PFSK-1 (cell line): ENCODE measurements around the gene DCK.

Experiments used
- FOXP2 ChIP-seq: optimal IDR thresholded peaks from 2 replicates; pipeline ENCODE3; 2011; ENCODE audit warnings: borderline replicate concordance, control low read depth, inconsistent platforms; ENCODE audit not compliant: insufficient read depth; ENCODE audit errors: extremely low read length, extremely low read depth
- POLR2AphosphoS5 ChIP-seq: IDR thresholded peaks from 2 replicates; pipeline ENCODE4 v1.6.1; 2012; ENCODE audit warnings: low read depth, mild to moderate bottlenecking, control low read depth, low read length, moderate library complexity

GRCh38 chr4:70980196-70980595 is 13.3 kb upstream of the DCK start:
- TF ChIP-seq POLR2AphosphoS5 (no peak), FOXP2 (no peak)
